Retinal pigment epithelial cell (primary cell): ENCODE results near the gene GPX2.

Experiments used
- DNase-seq: peaks from one replicate; pipeline ENCODE4 v3.0.0-alpha.2; 2010; ENCODE audit warnings: low read depth
- H3K4me3 ChIP-seq: 2 replicates; pipeline ENCODE4 v1.5.1; 2011; ENCODE audit warnings: mild to moderate bottlenecking, low read length, control low read depth, moderate library complexity
- TF ChIP-seq, protein P1 (sequence below): conservative IDR thresholded peaks from 2 replicates; pipeline ENCODE4 v1.5.1; 2011; ENCODE audit warnings: low read depth, low read length, control low read depth, inconsistent platforms

Gene GPX2

DNA sequence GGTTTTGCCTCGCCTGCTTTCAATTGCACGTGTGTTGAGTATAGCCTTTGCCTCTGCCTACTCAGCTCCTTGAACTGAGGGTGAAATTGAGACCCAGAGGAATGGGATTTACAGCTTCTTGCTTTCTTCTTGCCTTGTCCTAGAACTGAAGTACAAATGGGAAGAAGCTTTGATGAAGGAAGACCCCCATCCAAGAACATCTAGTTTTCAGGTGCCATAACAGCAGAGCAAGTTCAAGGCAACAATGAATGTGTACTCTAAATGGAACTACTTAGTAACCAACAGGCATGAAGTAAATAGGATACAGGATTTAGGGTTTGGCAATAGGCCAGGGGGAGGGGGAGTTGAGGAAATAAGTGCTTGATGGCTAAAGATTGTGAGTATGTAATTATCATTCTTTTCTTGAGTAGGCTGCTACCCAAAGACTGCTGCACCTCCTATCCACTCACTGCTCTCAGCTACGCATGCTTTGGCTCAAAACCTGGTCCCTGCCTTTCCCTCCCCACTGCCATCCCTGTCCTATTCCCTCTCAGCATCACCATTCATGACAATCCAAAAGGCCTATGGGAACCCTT is 2.1 kb downstream of the GPX2 start:
- TF ChIP-seq, protein P1, sequence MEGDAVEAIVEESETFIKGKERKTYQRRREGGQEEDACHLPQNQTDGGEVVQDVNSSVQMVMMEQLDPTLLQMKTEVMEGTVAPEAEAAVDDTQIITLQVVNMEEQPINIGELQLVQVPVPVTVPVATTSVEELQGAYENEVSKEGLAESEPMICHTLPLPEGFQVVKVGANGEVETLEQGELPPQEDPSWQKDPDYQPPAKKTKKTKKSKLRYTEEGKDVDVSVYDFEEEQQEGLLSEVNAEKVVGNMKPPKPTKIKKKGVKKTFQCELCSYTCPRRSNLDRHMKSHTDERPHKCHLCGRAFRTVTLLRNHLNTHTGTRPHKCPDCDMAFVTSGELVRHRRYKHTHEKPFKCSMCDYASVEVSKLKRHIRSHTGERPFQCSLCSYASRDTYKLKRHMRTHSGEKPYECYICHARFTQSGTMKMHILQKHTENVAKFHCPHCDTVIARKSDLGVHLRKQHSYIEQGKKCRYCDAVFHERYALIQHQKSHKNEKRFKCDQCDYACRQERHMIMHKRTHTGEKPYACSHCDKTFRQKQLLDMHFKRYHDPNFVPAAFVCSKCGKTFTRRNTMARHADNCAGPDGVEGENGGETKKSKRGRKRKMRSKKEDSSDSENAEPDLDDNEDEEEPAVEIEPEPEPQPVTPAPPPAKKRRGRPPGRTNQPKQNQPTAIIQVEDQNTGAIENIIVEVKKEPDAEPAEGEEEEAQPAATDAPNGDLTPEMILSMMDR: no peak
- DNase-seq: no peak
- H3K4me3 ChIP-seq: no peak overlapping the region

DNA sequence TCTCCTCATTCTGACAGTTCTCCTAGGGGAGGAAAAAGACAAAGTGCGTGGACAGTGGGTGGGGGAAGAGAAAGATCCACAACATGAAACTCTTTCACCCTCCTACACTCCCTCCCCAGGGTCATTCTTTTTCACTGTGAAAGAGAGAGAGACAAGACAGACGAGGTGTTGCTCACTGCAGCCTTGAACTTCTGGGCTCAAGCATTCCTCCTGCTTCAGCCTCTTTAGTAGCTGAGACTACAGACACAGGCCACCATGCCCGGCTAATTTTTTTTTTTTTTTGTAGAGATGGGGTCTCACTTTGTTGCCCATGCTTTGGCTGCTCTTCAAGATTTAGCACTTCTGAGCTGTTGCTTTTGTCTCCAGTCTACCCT is 2.7 kb downstream of the GPX2 start:
- no peak for DNase-seq
- TF ChIP-seq, protein P1: no peak

DNA sequence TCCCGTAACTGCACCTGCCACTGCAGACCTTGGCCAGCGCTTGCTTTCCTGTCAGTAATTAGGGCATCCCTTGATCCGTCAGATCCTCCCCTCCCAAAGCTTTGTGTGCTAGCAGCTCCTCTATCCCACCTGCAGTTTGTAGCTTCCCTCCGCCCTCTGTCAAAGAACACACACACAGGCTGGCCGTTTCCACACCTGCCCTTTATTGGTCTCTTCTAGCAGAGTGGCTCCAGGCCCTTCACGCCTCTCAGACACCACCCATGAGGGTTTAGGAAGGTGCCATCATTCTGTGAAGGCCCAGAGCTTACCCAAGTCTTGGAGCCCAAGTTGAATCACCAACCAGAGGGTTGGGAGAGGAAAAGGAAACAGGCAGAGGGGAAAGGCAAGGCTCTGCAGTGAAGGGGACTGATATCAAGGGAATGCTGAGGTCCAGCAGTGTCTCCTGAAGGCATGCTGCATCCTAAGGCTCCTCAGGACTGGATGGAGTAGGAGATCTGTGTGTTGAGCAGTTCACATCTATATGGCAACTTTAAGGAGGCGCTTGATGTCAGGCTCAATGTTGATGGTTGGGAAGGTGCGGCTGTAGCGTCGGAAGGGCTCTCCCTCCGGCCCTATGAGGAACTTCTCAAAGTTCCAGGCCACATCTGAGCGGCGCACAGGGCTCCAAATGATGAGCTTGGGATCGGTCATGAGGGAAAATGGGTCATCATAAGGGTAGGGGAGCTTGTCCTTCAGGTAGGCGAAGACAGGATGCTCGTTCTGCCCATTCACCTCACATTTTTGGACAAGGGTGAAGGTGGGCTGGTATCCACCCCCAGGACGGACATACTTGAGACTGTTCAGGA is 3.4 kb downstream of the GPX2 start:
- no peak overlapping the region for H3K4me3 ChIP-seq
- TF ChIP-seq, protein P1: no peak
- no peak for DNase-seq

More for the DNA sequence above, 2.7 kb downstream of the GPX2 start:
- H3K4me3 ChIP-seq: no peak overlapping the region

DNA sequence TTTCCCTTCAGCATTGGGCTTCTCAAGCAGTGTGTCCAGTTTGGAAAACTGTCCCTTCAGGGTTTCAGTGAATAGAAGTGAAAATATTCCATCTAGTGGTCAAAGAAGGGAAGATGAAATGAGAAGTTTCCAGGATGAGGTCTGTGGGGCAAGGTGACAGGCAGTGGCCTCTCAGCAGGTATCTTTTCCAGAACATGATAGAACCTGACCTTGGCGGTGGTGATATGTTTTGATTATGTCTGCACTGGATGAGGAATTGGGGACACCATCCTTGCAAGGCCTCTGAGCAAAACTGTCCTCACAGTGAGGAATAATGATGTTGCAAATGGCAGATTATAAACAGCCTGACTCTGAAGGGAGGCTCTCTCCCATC is 4.7 kb downstream of the GPX2 start:
- TF ChIP-seq, protein P1: peak; percentile 43
- no peak overlapping the region for H3K4me3 ChIP-seq
- DNase-seq: no peak

DNA sequence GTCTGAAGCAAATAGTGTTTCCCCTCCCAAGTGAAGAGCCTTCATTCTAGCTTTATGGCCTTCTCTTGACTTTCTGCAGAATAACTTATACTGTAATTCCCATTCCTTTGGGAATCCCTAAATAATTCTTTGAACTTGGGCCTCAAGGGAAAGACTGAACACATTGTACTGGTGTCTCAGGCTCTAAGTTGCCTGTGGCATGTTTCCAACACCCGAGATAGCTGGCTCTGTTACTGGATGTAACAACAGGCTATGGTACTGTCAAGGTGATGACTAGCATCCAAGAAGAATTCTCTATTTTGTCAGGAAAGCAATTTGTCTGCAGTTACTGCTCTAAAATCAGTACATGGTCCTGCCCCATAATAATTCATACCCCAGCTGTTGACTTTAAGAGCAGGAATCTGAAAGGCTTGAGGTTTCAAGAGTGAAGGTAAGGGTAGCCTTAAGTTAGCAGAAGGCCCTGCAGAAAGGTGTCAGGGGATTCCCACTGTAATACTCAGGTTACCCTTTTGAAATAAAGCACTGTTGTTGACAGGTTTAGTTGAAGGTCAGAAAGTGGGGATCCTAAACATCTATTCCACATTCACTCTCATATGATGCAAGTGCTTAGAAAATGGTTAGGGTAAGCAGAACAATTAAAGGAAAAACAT is 5.2 kb downstream of the GPX2 start:
- TF ChIP-seq, protein P1: no peak
- no peak for DNase-seq
- H3K4me3 ChIP-seq: no peak overlapping the region

DNA sequence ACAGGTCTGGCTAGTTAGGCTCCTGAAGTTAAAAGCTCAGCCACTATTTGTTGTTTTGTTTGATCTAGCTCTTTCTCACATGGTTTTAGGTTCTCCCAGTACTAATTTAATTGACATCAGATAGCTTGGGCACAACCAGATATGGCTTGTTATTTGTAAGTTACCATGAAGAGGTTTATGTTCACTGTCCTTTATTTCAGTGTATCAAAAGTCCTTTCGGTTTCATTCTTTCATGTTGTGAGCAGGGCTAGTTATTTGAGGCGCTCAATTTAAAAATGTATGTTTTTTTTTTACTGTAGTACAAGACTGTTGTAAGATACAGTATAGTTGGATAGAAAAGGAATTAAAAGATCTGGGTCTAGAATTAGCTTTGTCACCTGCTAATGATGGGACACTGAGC is 7.0 kb downstream of the GPX2 start:
- TF ChIP-seq, protein P1: no peak
- no peak overlapping the region for H3K4me3 ChIP-seq
- no peak for DNase-seq

DNA sequence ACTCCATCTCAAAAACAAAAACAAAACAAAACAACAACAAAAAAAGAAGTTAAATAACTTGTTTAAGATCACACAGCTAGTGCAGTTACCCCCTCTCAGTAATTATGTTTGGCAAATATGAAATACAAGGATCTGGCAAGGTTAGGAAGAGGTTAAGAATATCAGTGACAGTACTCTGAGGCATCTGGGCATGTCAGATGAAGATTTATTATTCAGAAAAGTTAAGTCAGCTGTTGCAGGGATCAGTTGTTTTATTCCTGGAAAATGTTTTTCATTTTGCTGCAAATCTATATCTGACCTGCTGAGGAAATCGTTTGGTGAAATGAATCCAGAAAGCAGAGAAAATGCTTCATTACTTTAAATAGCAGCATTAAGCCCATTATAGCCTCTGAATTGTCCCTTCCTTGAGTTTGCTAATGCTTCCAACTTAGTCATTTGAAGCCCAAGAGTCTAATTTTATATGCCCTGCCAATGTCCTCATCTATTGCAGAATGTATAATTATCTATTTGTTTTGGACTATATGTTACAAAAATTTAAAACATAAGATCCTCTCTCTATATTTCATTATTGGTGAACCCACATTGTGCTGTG is 8.1 kb downstream of the GPX2 start:
- TF ChIP-seq, protein P1: no peak
- no peak for DNase-seq
- H3K4me3 ChIP-seq: no peak overlapping the region
